Measurements from ENCODE around the gene KDM1B. TPM values are rescaled to one million over a fixed set of nuclear protein-coding genes. Genes with fewer than 3 reads are reported as not detected.
"Not testable (repeated sequence)": the region's sequence is repeated elsewhere in the genome, so short reads cannot be mapped to it uniquely, and the experiment has no call there.

Gene KDM1B
- polyA plus RNA-seq, 3 donors, result 20.1 to 20.7 (median 20.4) TPM

DNA sequence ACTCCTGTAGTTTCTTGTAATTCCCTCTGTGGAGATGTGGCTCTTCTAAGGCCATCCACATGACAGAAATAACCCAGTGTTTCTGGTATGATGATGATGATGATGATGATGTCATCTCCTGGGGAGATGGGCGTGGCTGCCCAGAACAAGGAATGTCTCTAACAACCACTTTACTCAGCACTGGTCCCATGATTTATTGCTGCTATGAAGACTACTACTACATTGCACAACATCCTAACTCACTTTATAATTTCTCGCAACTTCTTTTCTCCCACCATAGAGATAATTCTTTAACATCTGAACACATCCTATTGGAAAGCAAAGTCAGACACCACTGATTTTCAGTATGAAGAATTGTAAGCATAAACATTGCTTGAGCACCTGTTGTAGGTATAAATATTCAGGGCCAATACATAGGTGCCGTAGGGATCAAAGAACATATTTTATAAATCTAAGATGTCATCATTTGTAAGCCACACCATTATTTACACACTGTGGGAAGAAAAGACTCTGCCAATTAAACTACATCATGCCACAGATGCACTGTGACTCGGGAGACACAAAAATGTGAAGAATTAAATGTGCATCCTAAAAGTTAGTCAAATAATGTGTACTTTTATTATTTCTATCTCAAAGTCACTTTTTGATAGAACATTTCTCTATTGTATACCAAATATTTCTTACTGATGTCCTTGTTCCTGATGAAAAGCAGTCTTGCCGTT lies 6.8 kb upstream of the KDM1B start:
- DNase-seq (ENCODE audit: low read depth in 3 of 3, low spot score in 2 of 3), result no peak

- DNase-seq (ENCODE audit: low read depth in 3 of 3, low spot score in 2 of 3), result not testable (repeated sequence)
Observed at GRCh38 chr6:18151391-18151790, 3.8 kb upstream of the KDM1B start.

DNA sequence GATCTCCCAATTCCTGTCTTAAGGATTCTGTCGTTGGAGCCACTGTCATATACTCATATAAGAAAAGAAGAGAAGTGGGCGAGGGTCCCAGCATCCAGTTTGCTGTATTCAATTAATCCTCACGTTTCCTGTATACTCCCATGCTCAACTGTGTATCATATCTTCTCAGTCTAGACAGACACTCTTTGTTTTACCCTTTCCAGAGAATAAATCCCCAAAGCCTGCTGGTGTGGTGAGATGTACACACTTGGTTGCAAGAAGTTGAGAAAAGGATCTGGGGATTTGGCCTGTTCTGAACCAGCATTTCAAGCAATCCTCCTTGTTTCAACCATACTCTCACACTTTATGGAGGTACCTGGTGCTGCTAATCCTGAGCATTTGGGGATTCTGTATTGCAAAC lies 3.4 kb upstream of the KDM1B start:
- no peak for DNase-seq (ENCODE audit: low read depth in 3 of 3, low spot score in 2 of 3)

GRCh38 chr6:18153311-18153703 lies 1.9 kb upstream of the KDM1B start:
- DNase-seq (ENCODE audit: low read depth in 3 of 3, low spot score in 2 of 3), result no peak

GRCh38 chr6:18154507-18155149 lies 594 bp upstream of the KDM1B start, which contains the start of gene TPMT:
Gene TPMT, minus strand, starts transcription at chr6:18155077. Its CDS starts 5,950 bp downstream, at chr6:18149127.
- DNase-seq (ENCODE audit: low read depth in 3 of 3, low spot score in 2 of 3), result peak in 1 of 3 donors; percentile 68

DNA sequence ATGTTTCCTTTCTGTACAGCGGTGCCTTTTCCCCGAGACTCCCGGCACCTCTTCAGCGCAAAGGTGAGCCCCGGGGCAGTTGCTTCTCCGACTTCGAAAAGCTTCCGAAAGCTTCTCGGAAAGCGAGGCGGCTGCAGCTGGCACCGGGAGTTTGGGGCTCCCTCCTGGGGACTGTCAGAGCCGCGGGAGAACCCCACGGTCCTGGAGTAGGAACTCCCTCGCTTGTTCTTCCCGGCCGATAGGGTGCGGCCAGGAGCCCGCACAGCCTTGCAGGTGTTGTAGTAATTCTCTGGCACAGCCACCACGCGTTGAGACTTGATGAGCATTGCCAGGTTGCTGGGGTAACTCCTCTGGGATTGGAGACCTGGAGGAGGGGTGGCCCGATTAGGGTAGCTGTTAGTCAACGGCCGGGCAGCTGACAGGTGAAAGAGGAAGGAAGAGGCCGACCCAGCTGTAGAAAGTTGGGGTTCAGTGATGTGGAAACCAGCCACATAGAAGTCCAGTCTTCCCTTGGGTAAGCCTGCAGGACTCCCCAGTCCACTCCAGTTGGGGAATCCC lies 721 bp downstream of the KDM1B start:
- peak in 1 of 3 donors; percentile 32 for DNase-seq (ENCODE audit: low read depth in 3 of 3, low spot score in 2 of 3)

- DNase-seq (ENCODE audit: low read depth in 3 of 3, low spot score in 2 of 3), result no peak
Observed at GRCh38 chr6:18160911-18161310, 5.7 kb downstream of the KDM1B start.

- no peak for DNase-seq (ENCODE audit: low read depth in 3 of 3, low spot score in 2 of 3)
Observed at GRCh38 chr6:18161431-18161830, 6.2 kb downstream of the KDM1B start.

DNA sequence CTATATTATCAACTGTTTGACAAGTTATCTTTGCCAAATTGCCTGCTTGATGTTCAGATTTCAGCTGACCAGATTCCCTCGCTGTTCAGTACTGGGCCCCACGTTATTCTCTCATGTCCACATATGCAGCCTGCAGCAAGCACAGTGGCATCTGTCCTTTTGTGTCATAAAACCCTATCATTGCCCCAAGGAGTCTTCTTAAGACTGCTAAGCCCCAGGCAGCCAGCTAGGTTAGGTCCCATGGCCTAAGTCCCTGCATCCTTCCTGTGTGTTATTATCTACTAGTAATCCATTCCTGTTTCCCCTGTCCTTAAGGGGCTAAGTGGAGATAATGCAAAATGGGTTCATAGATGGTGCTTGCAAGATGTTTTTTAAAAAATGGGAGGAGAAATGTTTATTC lies 7.2 kb downstream of the KDM1B start:
- DNase-seq (ENCODE audit: low read depth in 3 of 3, low spot score in 2 of 3), result no peak

DNA sequence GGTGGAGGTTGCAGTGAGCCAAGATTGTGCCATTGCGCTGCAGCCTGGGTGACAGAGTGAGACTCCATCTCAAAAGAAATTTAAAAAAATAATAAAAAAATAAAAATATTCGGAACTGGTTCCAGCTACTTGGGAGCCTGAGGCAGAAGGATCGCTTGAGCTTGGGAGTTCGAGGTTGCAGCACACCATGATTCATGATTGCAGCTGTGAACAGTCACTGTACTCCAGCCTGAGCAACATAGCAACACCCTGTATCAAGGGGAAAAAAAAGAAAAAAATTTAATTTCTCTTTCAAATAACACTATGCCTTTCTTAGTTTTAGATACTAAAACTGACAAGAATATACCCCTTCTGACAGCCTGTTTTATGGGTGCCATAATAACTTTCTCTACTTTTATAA lies 10.5 kb downstream of the KDM1B start:
- DNase-seq (ENCODE audit: low read depth in 3 of 3, low spot score in 2 of 3), result no peak

DNA sequence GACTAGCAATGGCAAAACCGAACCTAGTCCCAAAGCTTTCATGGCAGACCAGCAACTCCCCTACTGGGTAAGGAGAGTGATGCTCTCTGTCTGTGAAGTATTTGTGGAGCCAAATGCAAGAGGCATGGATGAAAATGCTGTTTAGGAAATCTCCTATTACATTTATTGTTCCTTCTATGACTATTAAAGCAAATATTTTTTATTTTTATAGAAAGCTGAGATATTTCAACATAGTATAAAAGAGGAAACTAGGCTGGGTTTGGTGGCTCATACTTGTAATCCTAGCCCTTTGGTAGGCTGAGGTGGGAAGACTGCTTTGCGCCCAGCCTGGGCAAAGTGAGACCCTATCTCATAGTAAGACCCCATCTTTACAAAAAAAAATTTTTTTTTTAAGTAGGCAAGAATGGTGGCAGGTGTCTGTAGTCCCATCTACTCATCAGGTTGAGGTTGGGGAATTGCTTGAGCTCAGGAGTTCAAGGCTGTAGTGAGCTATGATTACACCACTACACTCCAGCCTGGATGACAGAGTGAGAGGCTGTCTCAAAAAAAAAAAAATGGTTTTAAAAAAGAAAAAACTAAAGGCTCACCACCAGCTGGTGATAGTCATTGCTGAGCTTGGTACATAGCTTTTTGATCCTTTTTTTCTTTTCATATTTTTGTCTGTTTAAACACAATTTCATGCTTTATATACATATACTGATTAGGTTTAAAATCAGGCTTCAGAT lies 11.3 kb downstream of the KDM1B start:
- DNase-seq (ENCODE audit: low read depth in 3 of 3, low spot score in 2 of 3), result no peak

DNA sequence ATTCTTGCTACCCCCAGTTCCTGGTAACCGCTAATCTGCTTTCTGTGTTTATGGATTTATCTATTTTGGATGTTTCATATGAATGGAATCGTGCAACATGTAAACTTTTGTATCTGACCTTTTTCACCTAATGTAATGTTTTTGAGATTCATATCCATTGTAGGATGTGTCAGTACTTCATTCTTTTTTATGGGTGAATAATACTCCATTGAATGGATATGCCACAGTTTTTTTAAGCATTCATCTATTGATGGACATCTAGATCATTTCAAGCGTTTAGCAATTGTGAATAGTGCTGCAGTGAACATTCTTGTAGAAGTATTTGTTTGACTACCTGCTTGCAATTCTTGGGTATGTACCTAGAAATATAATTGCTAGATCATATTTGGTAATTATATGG lies 13.0 kb downstream of the KDM1B start:
- DNase-seq (ENCODE audit: low read depth in 3 of 3, low spot score in 2 of 3), result no peak

DNA sequence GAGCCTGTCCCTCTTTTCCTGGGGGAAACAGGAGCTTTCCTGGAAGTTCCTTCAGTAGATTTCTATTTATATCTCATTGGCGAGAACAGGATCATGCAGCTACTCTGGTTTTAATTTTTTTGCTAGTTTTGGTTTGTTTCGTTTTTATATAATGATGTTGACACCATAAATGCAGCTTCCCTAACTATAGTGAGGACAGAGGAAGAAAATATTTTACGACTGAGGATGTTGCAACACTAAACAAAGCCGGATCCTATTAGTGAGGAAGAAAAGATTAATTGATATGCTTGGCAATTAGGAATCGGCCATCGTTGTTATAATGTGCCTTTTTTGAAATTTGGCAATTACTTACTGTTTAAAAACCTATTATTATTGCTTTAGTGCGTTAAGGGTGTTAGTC lies 16.6 kb downstream of the KDM1B start:
- no peak for DNase-seq (ENCODE audit: low read depth in 3 of 3, low spot score in 2 of 3)

DNA sequence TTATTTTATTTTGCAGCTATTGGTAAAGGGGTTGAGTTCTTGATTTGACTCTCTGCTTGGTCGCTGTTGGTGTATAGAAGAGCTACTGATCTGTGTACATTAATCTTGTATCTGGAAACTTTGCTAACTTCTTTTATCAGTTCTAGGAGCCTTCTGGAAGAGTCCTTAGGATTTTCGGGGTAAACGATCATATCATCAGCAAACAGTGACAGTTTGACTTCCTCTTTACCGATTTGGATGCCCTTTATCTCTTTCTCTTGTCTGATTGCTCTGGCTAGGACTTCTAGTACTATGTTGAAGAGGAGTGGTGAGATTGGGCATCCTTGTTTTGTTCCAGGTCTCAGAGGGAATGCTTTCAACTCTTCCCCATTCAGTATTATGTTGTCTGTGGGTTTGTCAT lies 21.0 kb downstream of the KDM1B start:
- DNase-seq (ENCODE audit: low read depth in 3 of 3, low spot score in 2 of 3), result not testable (repeated sequence)

GRCh38 chr6:18177286-18177965 lies 22.2 kb downstream of the KDM1B start:
- DNase-seq (ENCODE audit: low read depth in 3 of 3, low spot score in 2 of 3), result no peak

DNA sequence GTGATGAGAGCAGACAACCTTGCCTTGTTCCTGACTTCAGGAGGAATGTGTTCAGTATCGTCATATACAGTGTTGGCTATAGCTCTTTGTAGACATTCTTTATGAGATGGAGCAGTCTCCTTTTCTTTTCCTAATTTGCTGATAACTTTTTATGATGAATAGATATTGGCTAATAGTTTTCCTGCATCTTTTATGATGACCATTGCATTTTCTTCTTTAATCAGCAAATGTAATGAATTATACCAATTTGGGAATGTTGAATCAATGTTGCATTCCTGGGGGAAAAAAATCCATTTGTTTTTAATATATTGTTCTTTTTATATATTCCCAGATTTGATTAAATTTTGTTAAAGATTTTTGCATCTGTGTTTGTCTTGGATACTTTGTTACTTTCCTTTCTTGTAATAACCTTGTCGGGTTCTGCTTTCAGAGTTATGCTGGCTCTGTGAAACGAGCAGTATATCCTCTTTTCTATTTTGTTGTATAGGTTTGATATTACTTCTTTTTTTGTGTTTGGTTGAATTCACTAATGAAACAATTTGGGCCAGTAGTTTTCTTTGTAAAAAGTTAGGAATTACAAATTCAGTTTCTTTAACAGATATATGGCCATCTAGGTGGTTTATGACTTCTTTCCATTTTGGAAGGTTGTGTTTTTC lies 23.9 kb downstream of the KDM1B start:
- no peak for DNase-seq (ENCODE audit: low read depth in 3 of 3, low spot score in 2 of 3)

- DNase-seq (ENCODE audit: low read depth in 3 of 3, low spot score in 2 of 3), result no peak
Observed at GRCh38 chr6:18179770-18180356, 24.6 kb downstream of the KDM1B start.

DNA sequence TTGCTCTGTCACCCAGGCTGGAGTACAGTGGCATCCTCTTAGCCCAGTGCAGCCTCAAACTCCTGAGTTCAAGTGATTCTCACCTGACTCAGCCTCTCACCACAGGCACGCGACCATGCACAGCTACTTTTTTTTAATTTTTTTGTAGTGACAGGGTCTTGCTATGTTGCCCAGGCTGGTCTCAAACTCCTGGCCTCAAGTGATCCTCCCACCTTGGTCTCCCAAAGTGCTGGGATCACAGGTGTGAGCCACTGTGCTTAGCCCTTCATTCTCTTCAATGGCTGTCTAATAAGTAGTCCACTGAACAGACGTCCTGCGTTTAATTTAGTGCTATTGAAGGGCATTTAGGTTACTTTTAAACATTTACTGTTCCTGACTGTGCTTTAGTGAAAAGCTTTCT lies 27.3 kb downstream of the KDM1B start:
- no peak for DNase-seq (ENCODE audit: low read depth in 3 of 3, low spot score in 2 of 3)

DNA sequence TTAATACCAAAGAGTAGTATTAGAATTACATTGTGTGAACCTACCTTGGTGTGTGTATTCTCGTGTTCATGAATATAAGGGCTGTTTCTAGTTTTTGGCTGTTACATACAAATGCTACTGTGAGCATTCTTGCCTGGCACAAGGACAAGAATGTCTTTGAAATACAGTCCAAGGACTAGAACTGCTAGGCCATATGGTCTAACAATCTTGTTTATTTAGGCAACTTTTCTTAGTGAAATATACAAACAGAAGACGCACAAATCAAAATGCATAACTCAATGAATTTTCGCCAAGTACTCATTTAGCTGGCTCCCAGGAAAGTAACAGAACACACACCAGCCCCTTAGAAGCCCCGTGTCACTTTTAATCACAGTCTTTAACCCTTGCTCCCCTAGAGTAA lies 28.5 kb downstream of the KDM1B start:
- DNase-seq (ENCODE audit: low read depth in 3 of 3, low spot score in 2 of 3), result peak in 2 of 3 donors; percentile 23 to 38

- DNase-seq (ENCODE audit: low read depth in 3 of 3, low spot score in 2 of 3), result no peak
Observed at GRCh38 chr6:18185624-18186023, 30.4 kb downstream of the KDM1B start.

Measured in right renal cortex interstitium (tissue), 3 donors.